ENCODE measurements around the gene IER3.

GRCh38 chr6:30703821-30704220, 40.5 kb downstream of the IER3 start:
- TF ChIP-seq CTCF (IDR thresholded peaks at IDR 0.05) (no peak), POLR2A (IDR thresholded peaks at IDR 0.05) (no peak), POLR2AphosphoS5 (IDR thresholded peaks at IDR 0.05; ENCODE audit: insufficient read depth in 1 of 2, low read depth in 1 of 2) (no peak)
